GM12878 (cell line): ENCODE data around the gene AFF1. TPM values are rescaled to one million over a fixed set of nuclear protein-coding genes. Genes with fewer than 3 reads are reported as not detected.

Experiments used
- ATF2 ChIP-seq: IDR thresholded peaks from 2 replicates; pipeline ENCODE4 v1.6.1; 2012; ENCODE audit warnings: low read length, inconsistent platforms
- ATF7 ChIP-seq: fragments of 450-650 bp; IDR thresholded peaks from 2 replicates; pipeline ENCODE4 v1.6.1; 2016; ENCODE audit warnings: low read depth, mild to moderate bottlenecking
- CBX3 ChIP-seq: fragments of 200-600 bp; sonication (generic); IDR thresholded peaks from 2 replicates; pipeline ENCODE4 v1.6.1; 2016; ENCODE audit warnings: low read depth, borderline replicate concordance
- CREM ChIP-seq: IDR thresholded peaks from 2 replicates; pipeline ENCODE4 v1.6.1; 2014; ENCODE audit warnings: antibody characterized with exemption, low read depth
- E4F1 ChIP-seq: fragments of 450-650 bp; IDR thresholded peaks from 2 replicates; pipeline ENCODE4 v1.6.1; 2018; ENCODE audit warnings: borderline replicate concordance, mild to moderate bottlenecking; ENCODE audit not compliant: partially characterized antibody
- EED ChIP-seq: sonication (generic); IDR thresholded peaks from 2 replicates; pipeline ENCODE4 v1.6.1; 2016; ENCODE audit warnings: antibody characterized with exemption, low read depth
- EP300 ChIP-seq, 2 experiments: fragments of 150-350 bp in 1 of 2; IDR thresholded peaks; 2 replicates each; pipeline ENCODE4 v1.6.1; 2011 to 2012; ENCODE audit warnings: low read depth in 2 of 2, low read length in 2 of 2, borderline replicate concordance in 1 of 2, improper control_type of control experiment in 1 of 2, inconsistent platforms in 1 of 2; ENCODE audit not compliant: control insufficient read depth in 1 of 2
- HDAC2 ChIP-seq: fragments of 200-600 bp; sonication (generic); IDR thresholded peaks from 2 replicates; pipeline ENCODE4 v1.6.1; 2017
- JUND ChIP-seq: IDR thresholded peaks from 2 replicates; pipeline ENCODE4 v1.6.1; 2012; ENCODE audit warnings: low read depth, mild to moderate bottlenecking, low read length, improper control_type of control experiment, moderate library complexity
- MYC ChIP-seq: IDR thresholded peaks from 2 replicates; pipeline ENCODE4 v1.6.1; 2011; ENCODE audit warnings: mild to moderate bottlenecking, low read length, moderate library complexity, inconsistent platforms; ENCODE audit not compliant: insufficient read depth, insufficient replicate concordance, insufficient read length, severe bottlenecking
- PAX8 ChIP-seq: fragments of 450-650 bp; IDR thresholded peaks from 2 replicates; pipeline ENCODE4 v1.6.1; 2017; ENCODE audit warnings: mild to moderate bottlenecking, moderate library complexity
- RB1 ChIP-seq: fragments of 450-650 bp; formaldehyde crosslinking; IDR thresholded peaks from 2 replicates; pipeline ENCODE4 v1.6.1; 2017; ENCODE audit warnings: mild to moderate bottlenecking, borderline replicate concordance
- SIN3A ChIP-seq: IDR thresholded peaks from 2 replicates; pipeline ENCODE4 v1.6.1; 2012; ENCODE audit warnings: low read depth, low read length, improper control_type of control experiment
- SMARCA5 ChIP-seq: fragments of 450-650 bp; IDR thresholded peaks from 2 replicates; pipeline ENCODE4 v1.6.1; 2017; ENCODE audit warnings: mild to moderate bottlenecking
- SP1 ChIP-seq: IDR thresholded peaks from one replicate; pipeline ENCODE4 v1.6.1; 2011; ENCODE audit warnings: low read depth, low read length
- STAT1 ChIP-seq: fragments of 450-650 bp; conservative IDR thresholded peaks from 2 replicates; pipeline ENCODE4 v1.6.1; 2014; ENCODE audit warnings: antibody characterized with exemption, mild to moderate bottlenecking
- ZBTB4 ChIP-seq: fragments of 450-650 bp; formaldehyde crosslinking; IDR thresholded peaks from 2 replicates; pipeline ENCODE4 v1.4.0; 2022; ENCODE audit warnings: mild to moderate bottlenecking, moderate library complexity
- ZNF24 ChIP-seq: fragments of 450-650 bp; IDR thresholded peaks from 2 replicates; pipeline ENCODE4 v1.6.1; 2017; ENCODE audit warnings: antibody characterized with exemption, mild to moderate bottlenecking
- ZNF274 ChIP-seq: IDR thresholded peaks from one replicate; pipeline ENCODE4 v1.8.0; 2011; ENCODE audit not compliant: insufficient read length, insufficient read depth
- ZZZ3 ChIP-seq: IDR thresholded peaks from 2 replicates; pipeline ENCODE4 v1.6.1; 2011; ENCODE audit warnings: low read depth; ENCODE audit not compliant: control insufficient read depth, insufficient read length
- polyA plus RNA-seq, 11 experiments: library from polyadenylated mRNA; depleted of rRNA in 4 of 11; unstranded in 6 of 11; stranded (reverse) in 5 of 11; fragments of >200 nt; fragmentation: Nextera tagmentation in 4 of 11; fragmentation: Illumina TruSeq in 1 of 11; extraction: Ambion mirVana in 4 of 11; extraction: Trizol in 1 of 11; gene quantifications; 1 replicate in 1 of 11; 2 replicates in 10 of 11; pipeline versions ENCODE4 v1.2.1 to v1.2.3, GENCODE V29; 2011 to 2016; ENCODE audit warnings: inconsistent platforms in 2 of 11, missing spikeins in 2 of 11, low read depth in 1 of 11
- total RNA-seq, 4 experiments: library from RNA; depleted of rRNA in 3 of 4; stranded (reverse); fragments of >200 nt in 3 of 4; fragmentation: Illumina TruSeq in 1 of 4; extraction: Trizol in 1 of 4; gene quantifications; 2 replicates each; pipeline versions ENCODE4 v1.2.1 to v1.2.3, GENCODE V29; 2013 to 2021
- TF ChIP-seq, protein P1 (sequence below): IDR thresholded peaks from 2 replicates; pipeline ENCODE4 v1.6.1; 2012; ENCODE audit warnings: low read depth, low read length, improper control_type of control experiment

AFF1 gene
- total and polyA plus RNA-seq, 10 of the 15 experiments (the other 5 are each of a cell fraction or from before 2014, with no cell fraction given), result 3.5 to 56.1 (median 21.5) TPM

GRCh38 chr4:87093443-87094123, 158.8 kb downstream of the AFF1 start (continued):
- TF ChIP-seq ZBTB4 (CRISPR knock-in tag) (no peak), ATF2 (peak; percentile 89), HDAC2 (no peak), E4F1 (no peak), ATF7 (peak; percentile 84), ZNF24 (no peak), PAX8 (no peak), SMARCA5 (no peak), CREM (peak; percentile 51; the same call in 1 of the 2 replicates), ZZZ3 (no peak), CBX3 (no peak), JUND (no peak), EP300 (IDR thresholded peaks at IDR 0.05; ENCODE audit: borderline replicate concordance in 1 of 2, control insufficient read depth in 1 of 2, low read depth in 2 of 2, low read length in 2 of 2) (0 out of 4 replicates have a peak, but pooled peaks of 1 of the 2 experiments have one; percentile 9), ZNF274 (no peak), SP1 (no peak), EED (0 out of 2 replicates have a peak, but pooled peaks have one; percentile 40), RB1 (no peak), MYC (no peak), STAT1 (no peak), SIN3A (no peak)
- TF ChIP-seq, protein P1, sequence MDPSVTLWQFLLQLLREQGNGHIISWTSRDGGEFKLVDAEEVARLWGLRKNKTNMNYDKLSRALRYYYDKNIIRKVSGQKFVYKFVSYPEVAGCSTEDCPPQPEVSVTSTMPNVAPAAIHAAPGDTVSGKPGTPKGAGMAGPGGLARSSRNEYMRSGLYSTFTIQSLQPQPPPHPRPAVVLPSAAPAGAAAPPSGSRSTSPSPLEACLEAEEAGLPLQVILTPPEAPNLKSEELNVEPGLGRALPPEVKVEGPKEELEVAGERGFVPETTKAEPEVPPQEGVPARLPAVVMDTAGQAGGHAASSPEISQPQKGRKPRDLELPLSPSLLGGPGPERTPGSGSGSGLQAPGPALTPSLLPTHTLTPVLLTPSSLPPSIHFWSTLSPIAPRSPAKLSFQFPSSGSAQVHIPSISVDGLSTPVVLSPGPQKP, result no peak
